Measurements from ENCODE around the gene MCHR1. TPM values are rescaled to one million over a fixed set of nuclear protein-coding genes. Genes with fewer than 3 reads are reported as not detected.

MCHR1 gene
- total and polyA plus RNA-seq, 2 of the 4 experiments (the other 2 are of a cell fraction): 1.4 to 3.2 TPM

GRCh38 chr22:40642316-40642715 is 37.0 kb upstream of the MCHR1 start:
- H4K5ac ChIP-seq (ENCODE audit: low read depth, low read length): no peak overlapping the region
- H3K18ac ChIP-seq (ENCODE audit: low read depth, low read length): no peak overlapping the region
- no peak overlapping the region for H3K4me3 ChIP-seq (ENCODE audit: insufficient read depth, low read depth, low read length)
- peaks cover 12% of the 10 kb centered on the region; the same call in 1 of the 2 replicates for H3K9me1 ChIP-seq (ENCODE audit: insufficient read depth, low read length)
- dilution Hi-C loops (cut with HindIII; ENCODE audit: low sequenced_read_pairs, unreplicated experiment): no loop called here
- ATAC-seq (ENCODE audit: low read depth) (no peak), DNase-seq (no peak)
- no peak overlapping the region for H3K23ac ChIP-seq (ENCODE audit: low read depth, low read length)
- no peaks in the 10 kb centered on the region for H4K20me1 ChIP-seq (ENCODE audit: insufficient read depth, low read length)
- no peak overlapping the region for H4K91ac ChIP-seq (ENCODE audit: insufficient read depth, low read depth, low read length)
- POLR2A ChIA-PET (ENCODE audit: unreplicated experiment): no interaction called here
- intact Hi-C loops (cut with micrococcal nuclease): no loop called here
- TF ChIP-seq NFE2L2 (IDR thresholded peaks at IDR 0.05; ENCODE audit: low read depth, low read length) (no peak), RFX5 (IDR thresholded peaks at IDR 0.05; ENCODE audit: low read depth, low read length) (no peak), CEBPB (IDR thresholded peaks at IDR 0.05; ENCODE audit: low read depth, low read length) (no peak), FOS (IDR thresholded peaks at IDR 0.05; ENCODE audit: low read depth, low read length) (no peak), BHLHE40 (IDR thresholded peaks at IDR 0.05; ENCODE audit: low read depth, low read length) (no peak), RCOR1 (IDR thresholded peaks at IDR 0.05; ENCODE audit: insufficient replicate concordance, low read length) (no peak)
- in situ Hi-C loops (cut with MboI; ENCODE audit: low sequenced_read_pairs): loop anchor here (5.0 kb wide), 2 partner anchors 115 to 210 kb away; no protein-coding TSS in a partner anchor
- no peak overlapping the region for H3K27ac ChIP-seq (ENCODE audit: insufficient read depth, low read length)
- no peaks in the 10 kb centered on the region for H3K36me3 ChIP-seq (ENCODE audit: control insufficient read depth, insufficient read depth, low read length)
- no peak overlapping the region; the same call in 2 of the 3 replicates for H2BK15ac ChIP-seq (ENCODE audit: low read depth, low read length)
- no peak overlapping the region for H2AFZ ChIP-seq (replicated peaks; ENCODE audit: low read length, poor library complexity)
- H2BK5ac ChIP-seq (ENCODE audit: low read depth, low read length, poor library complexity, severe bottlenecking): no peak overlapping the region
- H4K8ac ChIP-seq (ENCODE audit: low read depth in 2 of 2, low read length in 2 of 2): no peak overlapping the region
- H2AK9ac ChIP-seq (replicated peaks; ENCODE audit: low read depth, low read length, poor library complexity): no peak overlapping the region
- H3K9me3 ChIP-seq (ENCODE audit: control insufficient read depth, insufficient read depth, low read length): no peaks in the 10 kb centered on the region
- H3K79me1 ChIP-seq (ENCODE audit: low read depth in 1 of 2, low read length in 2 of 2): peaks cover 3 to 15% of the 10 kb centered on the region in 2 experiments
- peak overlapping the region; percentile 20; the same call in 1 of the 2 replicates for H2AK5ac ChIP-seq (ENCODE audit: low read depth, low read length)
- WGBS, 2 experiments (ENCODE audit: extremely low coverage in 2 of 2, insufficient read length in 1 of 2): no CpG with 5 or more reads among the region's 4 CpGs
- H3K4ac ChIP-seq (ENCODE audit: low read depth, low read length): peak overlapping the region; percentile 35; the same call in 1 of the 2 replicates
- no peak overlapping the region for H3K56ac ChIP-seq (ENCODE audit: extremely low read depth, insufficient read depth, low read length)
- H3K9ac ChIP-seq (ENCODE audit: low read depth, low read length): no peak overlapping the region
- H2BK120ac ChIP-seq (ENCODE audit: low read depth, low read length): no peak overlapping the region
- CTCF ChIA-PET: interaction anchor here (1.2 kb wide), 1 partner anchor 205 kb away, joined by 3 read pairs; no protein-coding TSS in a partner anchor
- H3K4me2 ChIP-seq (ENCODE audit: low read depth, low read length): no peak overlapping the region
- H3K14ac ChIP-seq (replicated peaks; ENCODE audit: low read depth, low read length): no peak overlapping the region
- no peaks in the 10 kb centered on the region for H3K27me3 ChIP-seq (ENCODE audit: control insufficient read depth, insufficient read depth, low read length)
- no peak overlapping the region for H2BK20ac ChIP-seq (ENCODE audit: low read depth, low read length)
- no TSS peak for BruUV-seq (replicated peaks)
- H3K4me1 ChIP-seq (ENCODE audit: control insufficient read depth, insufficient read depth, low read length): peaks cover 3% of the 10 kb centered on the region
